ACC112 (cell line): ENCODE data around the gene FATE1.
"Not testable (repeated sequence)": the region's sequence is repeated elsewhere in the genome, so short reads cannot be mapped to it uniquely, and the experiment has no call there.

Source experiments
- H2AFZ ChIP-seq: fragments of 200-600 bp; sonication (generic); one replicate; pipeline ENCODE4 v1.6.0; 2017; ENCODE audit warnings: antibody characterized with exemption, low read length; ENCODE audit not compliant: unreplicated experiment
- H3K27ac ChIP-seq: fragments of 200-600 bp; sonication (generic); 2 replicates; pipeline ENCODE4 v1.5.1; 2014; ENCODE audit warnings: low read depth, mild to moderate bottlenecking, antibody characterized with exemption, low read length, moderate library complexity
- H3K27me3 ChIP-seq: fragments of 200-600 bp; sonication (generic); 2 replicates; pipeline ENCODE4 v1.6.1; 2014; ENCODE audit warnings: mild to moderate bottlenecking, antibody characterized with exemption, low read length, moderate library complexity, mixed read lengths; ENCODE audit not compliant: insufficient read depth
- H3K36me3 ChIP-seq: fragments of 200-600 bp; sonication (generic); 2 replicates; pipeline ENCODE4 v1.6.1; 2016; ENCODE audit warnings: mild to moderate bottlenecking, antibody characterized with exemption, low read length, moderate library complexity, mixed read lengths; ENCODE audit not compliant: insufficient read depth
- H3K4me1 ChIP-seq: fragments of 200-600 bp; sonication (generic); one replicate; pipeline ENCODE4 v1.6.1; 2016; ENCODE audit warnings: low read length, mixed read lengths; ENCODE audit not compliant: insufficient read depth, unreplicated experiment, control insufficient read depth
- H3K4me3 ChIP-seq: fragments of 200-600 bp; sonication (generic); 2 replicates; pipeline ENCODE4 v1.5.1; 2014; ENCODE audit warnings: mild to moderate bottlenecking, low read depth, low read length
- H3K79me2 ChIP-seq: fragments of 200-600 bp; sonication (generic); one replicate; pipeline ENCODE4 v1.6.0; 2016; ENCODE audit warnings: low read length; ENCODE audit not compliant: control insufficient read depth, unreplicated experiment, insufficient read depth

FATE1 gene

GRCh38 chrX:151695583-151696340 lies 20.1 kb upstream of the FATE1 start:
- H3K36me3 ChIP-seq: no peaks in the 10 kb centered on the region
- H3K79me2 ChIP-seq: no peaks in the 10 kb centered on the region
- H3K4me1 ChIP-seq: no peaks in the 10 kb centered on the region
- H3K27ac ChIP-seq: no peak overlapping the region
- H3K4me3 ChIP-seq: no peak overlapping the region
- H3K27me3 ChIP-seq: 0 out of 2 replicates have a peak, but pooled peaks cover 4% of the 10 kb centered on the region
- no peak overlapping the region for H2AFZ ChIP-seq

GRCh38 chrX:151697082-151697481 lies 18.8 kb upstream of the FATE1 start:
- not testable (repeated sequence) for H3K27ac ChIP-seq, H3K4me1 ChIP-seq, H3K36me3 ChIP-seq, H3K27me3 ChIP-seq, H3K79me2 ChIP-seq, H2AFZ ChIP-seq, H3K4me3 ChIP-seq

- H3K79me2 ChIP-seq: no peaks in the 10 kb centered on the region
- H3K36me3 ChIP-seq: no peaks in the 10 kb centered on the region
- no peak overlapping the region for H3K27ac ChIP-seq
- H3K4me3 ChIP-seq: no peak overlapping the region
- no peak overlapping the region for H2AFZ ChIP-seq
- no peaks in the 10 kb centered on the region for H3K4me1 ChIP-seq
- 0 out of 2 replicates have a peak, but pooled peaks cover 4% of the 10 kb centered on the region for H3K27me3 ChIP-seq
Observed at GRCh38 chrX:151697522-151697921, 18.3 kb upstream of the FATE1 start.

- Histone ChIP-seq H3K27me3 (0 out of 2 replicates have a peak, but pooled peaks cover 4% of the 10 kb centered on the region), H2AFZ (no peak overlapping the region)
Observed at GRCh38 chrX:151698485-151698884, 17.4 kb upstream of the FATE1 start.

GRCh38 chrX:151699746-151700145 lies 16.1 kb upstream of the FATE1 start:
- Histone ChIP-seq H3K27me3 (no peaks in the 10 kb centered on the region), H3K27ac (no peak overlapping the region), H2AFZ (no peak overlapping the region), H3K4me3 (no peak overlapping the region), H3K36me3 (no peaks in the 10 kb centered on the region), H3K79me2 (no peaks in the 10 kb centered on the region), H3K4me1 (no peaks in the 10 kb centered on the region)

More at GRCh38 chrX:151698485-151698884, 17.4 kb upstream of the FATE1 start:
- Histone ChIP-seq H3K27ac (no peak overlapping the region), H3K4me1 (no peaks in the 10 kb centered on the region), H3K4me3 (no peak overlapping the region), H3K36me3 (no peaks in the 10 kb centered on the region), H3K79me2 (no peaks in the 10 kb centered on the region)

- H3K27me3 ChIP-seq: no peaks in the 10 kb centered on the region
- H2AFZ ChIP-seq: no peak overlapping the region
- no peaks in the 10 kb centered on the region for H3K4me1 ChIP-seq
- no peak overlapping the region for H3K27ac ChIP-seq
- no peak overlapping the region for H3K4me3 ChIP-seq
- no peaks in the 10 kb centered on the region for H3K79me2 ChIP-seq
- H3K36me3 ChIP-seq: no peaks in the 10 kb centered on the region
Observed at GRCh38 chrX:151700581-151700980, 15.3 kb upstream of the FATE1 start.

GRCh38 chrX:151701071-151701470 lies 14.8 kb upstream of the FATE1 start:
- Histone ChIP-seq H3K4me1 (no peaks in the 10 kb centered on the region), H3K36me3 (no peaks in the 10 kb centered on the region), H3K27ac (no peak overlapping the region), H3K4me3 (no peak overlapping the region), H3K27me3 (no peaks in the 10 kb centered on the region), H2AFZ (no peak overlapping the region), H3K79me2 (no peaks in the 10 kb centered on the region)

- Histone ChIP-seq H3K79me2 (no peaks in the 10 kb centered on the region), H3K4me1 (no peaks in the 10 kb centered on the region), H3K27ac (no peak overlapping the region), H3K27me3 (no peaks in the 10 kb centered on the region), H2AFZ (no peak overlapping the region), H3K36me3 (no peaks in the 10 kb centered on the region), H3K4me3 (no peak overlapping the region)
Observed at GRCh38 chrX:151701531-151701930, 14.3 kb upstream of the FATE1 start.

GRCh38 chrX:151702026-151702714 lies 13.7 kb upstream of the FATE1 start:
- Histone ChIP-seq H3K27ac (no peak overlapping the region), H3K79me2 (no peaks in the 10 kb centered on the region), H2AFZ (no peak overlapping the region), H3K36me3 (no peaks in the 10 kb centered on the region), H3K27me3 (no peaks in the 10 kb centered on the region), H3K4me3 (no peak overlapping the region), H3K4me1 (no peaks in the 10 kb centered on the region)

GRCh38 chrX:151702741-151703340 lies 13.0 kb upstream of the FATE1 start:
- H2AFZ ChIP-seq: no peak overlapping the region
- no peaks in the 10 kb centered on the region for H3K27me3 ChIP-seq
- H3K79me2 ChIP-seq: no peaks in the 10 kb centered on the region
- no peaks in the 10 kb centered on the region for H3K36me3 ChIP-seq
- no peaks in the 10 kb centered on the region for H3K4me1 ChIP-seq
- H3K4me3 ChIP-seq: no peak overlapping the region
- no peak overlapping the region for H3K27ac ChIP-seq
